ENCODE measurements around the gene HCN1.
"Not testable (repeated sequence)": the region's sequence is repeated elsewhere in the genome, so short reads cannot be mapped to it uniquely, and the experiment has no call there.

The HCN1 gene

DNA sequence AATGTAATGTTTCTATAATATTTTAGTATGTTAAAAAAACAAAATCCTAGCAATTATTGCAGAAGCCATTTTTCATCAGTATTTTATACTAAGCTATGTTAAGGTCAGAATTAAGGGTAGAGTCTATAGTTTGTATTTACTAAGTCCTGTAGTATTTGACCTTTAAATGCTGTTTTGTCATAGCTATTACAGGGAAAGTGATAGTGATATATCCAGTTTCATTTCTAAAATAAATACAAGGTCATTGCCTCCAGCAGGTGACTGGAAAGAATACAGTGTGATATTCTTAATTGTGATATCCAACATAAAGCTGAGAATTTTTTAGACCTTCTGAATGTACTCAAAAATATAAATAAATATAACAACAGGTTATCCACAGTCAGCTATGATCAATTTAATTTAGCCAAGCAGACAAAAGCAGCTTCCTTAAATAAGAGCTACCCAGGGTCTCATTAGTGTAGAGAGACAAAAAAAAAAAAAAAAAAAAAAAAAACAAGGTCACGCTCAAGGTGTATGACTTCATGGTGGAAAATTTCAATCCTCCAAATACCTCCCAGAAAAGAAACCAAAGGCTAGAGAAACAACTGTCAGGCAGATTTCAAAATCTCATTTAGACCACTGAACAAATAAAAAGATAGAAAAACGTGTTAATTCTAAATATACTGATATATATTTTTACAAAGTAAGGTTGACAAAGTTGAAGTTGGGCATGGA lies 278.7 kb downstream of the HCN1 start:
- no peak for DNase-seq (ENCODE audit: low read depth, low spot score)

- no peak for DNase-seq (ENCODE audit: low read depth, low spot score)
These were observed 281.3 kb downstream of the HCN1 start for GRCh38 chr5:45414620-45415573.

- DNase-seq (ENCODE audit: low read depth, low spot score): no peak
These were observed 284.1 kb downstream of the HCN1 start for GRCh38 chr5:45411971-45412612.

DNA sequence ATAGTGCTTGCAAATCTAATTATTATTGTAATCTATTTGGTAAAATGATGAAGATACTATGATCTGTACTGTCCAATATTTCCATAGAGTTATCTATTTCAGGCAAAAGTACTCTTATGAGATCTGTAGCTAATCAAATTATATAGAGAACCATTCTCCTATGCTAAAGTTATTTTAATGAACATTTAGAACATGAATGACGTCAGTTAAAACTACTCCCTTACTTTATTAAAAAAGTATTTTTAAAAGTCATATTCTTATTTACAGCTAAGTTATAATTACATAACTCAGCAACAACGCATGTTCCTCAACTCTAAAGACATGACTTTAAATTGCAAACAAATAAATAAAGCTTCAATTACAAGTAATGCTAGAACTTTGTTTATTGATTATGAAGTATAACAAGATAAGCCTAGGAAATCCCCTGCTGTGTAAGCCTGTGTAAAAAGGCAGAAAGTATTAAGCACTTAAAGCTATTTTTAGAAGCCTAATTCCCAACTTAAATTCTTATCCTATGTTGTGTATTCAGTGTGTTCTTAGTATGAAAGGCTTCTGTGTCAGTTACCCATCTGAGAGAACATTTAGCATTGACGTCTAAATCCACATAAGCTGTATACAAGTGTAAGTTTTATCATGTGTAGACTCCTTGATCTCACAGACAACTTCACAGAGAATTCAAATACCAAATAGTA lies 285.7 kb downstream of the HCN1 start:
- DNase-seq (ENCODE audit: low read depth, low spot score): no peak

- no peak for DNase-seq (ENCODE audit: low read depth, low spot score)
These were observed 288.1 kb downstream of the HCN1 start for GRCh38 chr5:45408067-45408466.

- DNase-seq (ENCODE audit: low read depth, low spot score): no peak
These were observed 293.2 kb downstream of the HCN1 start for GRCh38 chr5:45402804-45403455.

DNA sequence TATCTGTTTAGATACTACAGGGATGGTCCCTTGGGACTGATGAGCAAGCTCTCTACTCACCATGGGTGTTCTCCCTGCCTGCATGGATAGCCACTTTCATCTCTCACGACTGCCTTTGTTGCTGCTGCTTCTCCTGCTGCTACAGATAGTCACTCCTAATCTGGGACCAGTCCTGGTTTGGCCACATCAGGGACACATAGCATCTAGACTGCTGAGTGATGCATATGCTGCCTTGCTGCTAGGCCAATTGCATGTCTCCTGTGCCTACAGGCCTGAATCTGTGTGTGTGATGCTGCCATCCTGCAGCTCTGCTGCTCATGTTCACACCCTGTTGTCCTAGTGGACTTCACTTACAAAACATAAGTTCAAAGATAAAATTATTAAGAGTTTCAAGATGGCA lies 297.1 kb downstream of the HCN1 start:
- no peak for DNase-seq (ENCODE audit: low read depth, low spot score)

GRCh38 chr5:45385321-45386058 lies 310.7 kb downstream of the HCN1 start:
- no peak for DNase-seq (ENCODE audit: low read depth, low spot score)

- DNase-seq (ENCODE audit: low read depth, low spot score): no peak
These were observed 312.2 kb downstream of the HCN1 start for GRCh38 chr5:45383985-45384384.

DNA sequence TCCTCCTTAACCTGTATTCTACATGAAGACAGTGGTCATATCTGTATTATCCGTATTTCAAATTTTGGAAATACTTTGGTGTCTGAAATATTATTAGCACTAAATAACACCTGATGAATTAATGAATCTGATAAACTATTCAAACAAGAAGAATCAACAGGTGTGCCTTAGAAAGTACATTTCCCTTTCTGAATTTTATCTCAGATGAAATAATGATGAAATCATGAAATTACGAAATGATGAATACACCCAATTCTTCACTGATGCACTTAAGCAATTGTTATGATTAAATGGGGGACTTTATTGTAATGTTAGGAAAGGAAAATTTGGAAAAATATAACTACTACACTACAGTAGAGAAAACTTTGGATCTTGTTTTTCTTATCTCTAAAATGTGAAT lies 313.6 kb downstream of the HCN1 start:
- no peak for DNase-seq (ENCODE audit: low read depth, low spot score)

- no peak for DNase-seq (ENCODE audit: low read depth, low spot score)
These were observed 319.8 kb downstream of the HCN1 start for GRCh38 chr5:45376417-45376816.

DNA sequence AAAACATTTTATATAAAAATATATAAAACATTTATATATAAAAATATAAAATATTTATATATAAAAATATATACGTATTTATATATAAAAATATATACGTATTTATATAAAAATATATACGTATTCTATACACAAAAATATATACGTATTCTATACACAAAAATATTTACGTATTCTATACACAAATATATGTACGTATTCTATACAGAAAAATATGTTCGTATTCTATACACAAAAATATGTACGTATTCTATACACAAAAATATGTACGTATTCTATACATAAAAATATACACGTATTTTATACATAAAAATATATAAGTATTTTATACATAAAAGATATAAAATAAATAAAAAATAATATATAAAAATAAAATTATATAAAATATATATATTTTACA lies 323.6 kb downstream of the HCN1 start:
- no peak for DNase-seq (ENCODE audit: low read depth, low spot score)

- DNase-seq (ENCODE audit: low read depth, low spot score): not testable (repeated sequence)
These were observed 324.8 kb downstream of the HCN1 start for GRCh38 chr5:45371423-45371822.

GRCh38 chr5:45355189-45355992 lies 340.8 kb downstream of the HCN1 start:
- no peak for DNase-seq (ENCODE audit: low read depth, low spot score)

- DNase-seq (ENCODE audit: low read depth, low spot score): no peak
These were observed 359.7 kb downstream of the HCN1 start for GRCh38 chr5:45336464-45336863.

DNA sequence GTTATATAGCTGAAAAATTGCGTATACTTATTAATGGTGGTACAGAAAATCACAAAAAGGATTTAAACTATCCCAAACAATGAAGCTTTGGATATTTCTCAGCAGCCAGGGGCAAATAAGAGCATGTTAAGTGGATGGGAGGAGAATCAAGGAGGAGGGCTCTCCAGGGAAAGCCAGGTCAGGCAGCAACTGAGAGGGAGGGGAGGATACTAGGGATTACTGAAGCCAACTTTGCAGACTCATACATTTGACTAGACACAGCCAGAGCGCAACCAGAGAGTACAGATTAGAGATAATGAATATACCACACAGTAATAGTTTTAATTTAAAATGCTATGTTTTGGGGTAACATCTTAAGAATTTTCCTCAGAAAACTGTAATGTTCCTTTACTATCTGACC lies 360.2 kb downstream of the HCN1 start:
- DNase-seq (ENCODE audit: low read depth, low spot score): no peak

GRCh38 chr5:45335346-45335745 lies 360.8 kb downstream of the HCN1 start:
- DNase-seq (ENCODE audit: low read depth, low spot score): no peak

GRCh38 chr5:45334939-45335338 lies 361.2 kb downstream of the HCN1 start:
- no peak for DNase-seq (ENCODE audit: low read depth, low spot score)

- not testable (repeated sequence) for DNase-seq (ENCODE audit: low read depth, low spot score)
These were observed 383.6 kb downstream of the HCN1 start for GRCh38 chr5:45312627-45313026.

GRCh38 chr5:45295231-45295630 lies 400.9 kb downstream of the HCN1 start:
- DNase-seq (ENCODE audit: low read depth, low spot score): no peak

Measured in brain pericyte (primary cell).